ENCODE measurements around the gene PARP15. TPM values are rescaled to one million over a fixed set of nuclear protein-coding genes. Genes with fewer than 3 reads are reported as not detected.

The PARP15 gene
- 14.4 and 16.1 TPM in 2 replicates for total RNA-seq

DNA sequence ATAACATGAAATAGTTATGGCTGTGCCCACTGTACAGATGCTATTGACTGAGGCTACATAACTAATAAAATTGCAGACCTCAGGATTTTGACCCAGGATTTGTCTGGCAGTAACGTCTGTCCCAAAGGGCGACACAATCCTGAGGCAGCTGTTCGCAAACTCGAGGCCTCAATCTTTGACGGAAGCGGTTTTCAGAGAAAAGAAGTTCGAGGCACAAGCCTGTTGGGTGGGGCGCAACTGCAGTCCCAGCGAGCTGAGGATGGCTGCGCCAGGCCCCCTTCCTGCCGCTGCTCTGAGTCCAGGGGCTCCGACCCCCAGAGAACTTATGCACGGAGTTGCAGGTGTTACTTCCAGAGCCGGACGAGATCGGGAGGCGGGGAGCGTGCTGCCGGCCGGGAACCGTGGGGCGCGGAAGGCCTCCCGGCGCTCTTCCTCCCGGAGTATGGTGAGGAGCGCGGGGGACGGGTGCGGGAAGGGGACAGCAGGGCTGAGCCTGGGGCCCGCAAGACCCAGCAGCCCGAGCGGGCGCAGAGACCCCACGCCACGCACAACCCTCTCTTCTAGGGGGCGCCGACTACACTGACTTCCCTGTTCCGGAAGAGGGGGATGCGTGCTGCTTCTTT is at the start of gene PARP15:
Gene PARP15 (plus strand): TSS at position 242 of the 623 bp plus-strand sequence. CDS start 18 bp downstream, at position 260.
- peaks cover 44% of the 10 kb centered on the region for H3K4me1 Mint-ChIP-seq (ENCODE audit: low read depth)
- H3K36me3 Mint-ChIP-seq (ENCODE audit: low read depth), result peaks cover 48% of the 10 kb centered on the region
- intact Hi-C loops (cut with micrococcal nuclease), result loop anchor here (5.0 kb wide), 1 partner anchor 105 kb away; the partner anchor contains the start of gene PARP14
- no peaks in the 10 kb centered on the region for H3K27me3 Mint-ChIP-seq (ENCODE audit: low read depth)
- H3K27ac Mint-ChIP-seq, result peak within 1 kb of the TSS; percentile 97
- peak; percentile 44 for DNase-seq (ENCODE audit: low spot score)
- H3K4me3 Mint-ChIP-seq (ENCODE audit: low read depth), result peak within 1 kb of the TSS; percentile 95
- H3K9me3 Mint-ChIP-seq, result peaks cover 16% of the 10 kb centered on the region

DNA sequence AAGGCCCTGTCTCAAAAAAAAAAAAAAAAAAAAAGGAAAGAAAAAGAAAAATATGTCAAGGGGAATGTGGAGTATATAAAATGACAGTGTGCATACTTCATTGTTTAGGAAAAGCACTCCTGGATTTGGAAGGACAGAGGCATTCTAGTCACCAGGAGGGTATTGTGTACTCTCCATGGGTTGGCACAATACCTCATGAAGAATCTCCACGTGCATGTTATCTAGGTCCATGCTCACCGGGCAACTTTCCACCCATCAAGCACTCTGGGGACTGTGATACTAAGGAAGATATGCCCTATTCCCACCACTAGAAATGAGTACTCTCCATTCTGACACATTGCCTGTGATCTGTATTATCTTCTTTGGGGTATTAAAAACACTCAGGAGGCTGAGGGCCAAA is 47.3 kb upstream of the PARP15 start:
- Mint-ChIP-seq H3K36me3 (ENCODE audit: low read depth) (peaks cover 60% of the 10 kb centered on the region), H3K9me3 (no peaks in the 10 kb centered on the region), H3K27me3 (ENCODE audit: low read depth) (no peaks in the 10 kb centered on the region), H3K4me1 (ENCODE audit: low read depth) (peaks cover 31% of the 10 kb centered on the region), H3K4me3 (ENCODE audit: low read depth) (no peak overlapping the region), H3K27ac (no peak overlapping the region)
- no peak for DNase-seq (ENCODE audit: low spot score)
- intact Hi-C loops (cut with micrococcal nuclease), result loop anchor here (5.0 to 10.0 kb wide), 2 partner anchors 103 to 135 kb away; no protein-coding TSS in a partner anchor

DNA sequence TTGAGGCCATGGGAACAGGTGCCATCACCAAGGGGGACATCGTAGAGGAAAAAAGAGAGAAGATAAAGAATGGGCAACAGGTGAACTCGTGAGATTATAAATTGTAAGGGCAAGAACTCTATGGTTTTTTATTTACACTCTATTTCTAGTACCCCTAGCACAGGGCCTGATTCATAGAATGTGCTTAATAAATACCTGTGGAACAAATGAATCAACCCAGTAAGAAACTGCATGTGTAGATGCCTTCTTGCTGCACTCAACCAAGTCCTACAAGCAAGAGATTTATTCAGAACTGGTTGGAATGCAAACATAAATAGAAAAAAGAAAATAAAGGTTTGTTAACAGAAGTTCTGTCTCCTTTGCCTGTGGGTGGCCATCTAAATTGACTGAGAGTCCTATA is 44.0 kb upstream of the PARP15 start:
- DNase-seq (ENCODE audit: low spot score), result no peak
- Mint-ChIP-seq H3K9me3 (no peaks in the 10 kb centered on the region), H3K4me3 (ENCODE audit: low read depth) (no peak overlapping the region), H3K4me1 (ENCODE audit: low read depth) (peaks cover 46% of the 10 kb centered on the region), H3K27me3 (ENCODE audit: low read depth) (no peaks in the 10 kb centered on the region), H3K36me3 (ENCODE audit: low read depth) (peaks cover 83% of the 10 kb centered on the region), H3K27ac (peak overlapping the region; percentile 63)
- intact Hi-C loops (cut with micrococcal nuclease), result loop anchor here (5.0 to 10.0 kb wide), 2 partner anchors 106 to 139 kb away; no protein-coding TSS in a partner anchor

DNA sequence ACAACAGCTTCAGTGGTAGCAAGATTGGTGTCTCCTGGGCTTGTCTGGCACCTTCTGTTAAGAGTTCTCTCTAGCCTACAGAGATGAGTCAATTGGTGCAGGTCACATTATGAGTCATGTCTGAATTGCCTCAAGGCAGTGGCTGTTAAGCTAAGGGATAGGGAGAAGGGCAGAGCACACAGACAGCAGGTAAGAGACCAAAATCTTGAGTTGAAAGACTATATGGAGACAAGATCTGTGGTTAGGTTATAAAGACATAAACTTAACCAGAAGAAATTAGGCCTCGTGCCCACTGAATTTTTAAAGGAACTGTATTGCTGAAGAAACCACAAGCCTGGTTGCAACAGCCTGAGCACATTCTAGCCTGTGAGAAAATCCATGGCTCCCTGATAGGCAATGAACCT is 43.5 kb upstream of the PARP15 start:
- H3K27me3 Mint-ChIP-seq (ENCODE audit: low read depth), result no peaks in the 10 kb centered on the region
- peaks cover 84% of the 10 kb centered on the region for H3K36me3 Mint-ChIP-seq (ENCODE audit: low read depth)
- H3K4me3 Mint-ChIP-seq (ENCODE audit: low read depth), result no peak overlapping the region
- intact Hi-C loops (cut with micrococcal nuclease), result loop anchor here (1.0 to 10.0 kb wide), 7 partner anchors 20 to 988 kb away; partner anchors contain the start of gene KPNA1
- DNase-seq (ENCODE audit: low spot score), result peak; percentile 44
- H3K27ac Mint-ChIP-seq, result peak overlapping the region; percentile 54
- H3K4me1 Mint-ChIP-seq (ENCODE audit: low read depth), result peaks cover 46% of the 10 kb centered on the region
- no peaks in the 10 kb centered on the region for H3K9me3 Mint-ChIP-seq

DNA sequence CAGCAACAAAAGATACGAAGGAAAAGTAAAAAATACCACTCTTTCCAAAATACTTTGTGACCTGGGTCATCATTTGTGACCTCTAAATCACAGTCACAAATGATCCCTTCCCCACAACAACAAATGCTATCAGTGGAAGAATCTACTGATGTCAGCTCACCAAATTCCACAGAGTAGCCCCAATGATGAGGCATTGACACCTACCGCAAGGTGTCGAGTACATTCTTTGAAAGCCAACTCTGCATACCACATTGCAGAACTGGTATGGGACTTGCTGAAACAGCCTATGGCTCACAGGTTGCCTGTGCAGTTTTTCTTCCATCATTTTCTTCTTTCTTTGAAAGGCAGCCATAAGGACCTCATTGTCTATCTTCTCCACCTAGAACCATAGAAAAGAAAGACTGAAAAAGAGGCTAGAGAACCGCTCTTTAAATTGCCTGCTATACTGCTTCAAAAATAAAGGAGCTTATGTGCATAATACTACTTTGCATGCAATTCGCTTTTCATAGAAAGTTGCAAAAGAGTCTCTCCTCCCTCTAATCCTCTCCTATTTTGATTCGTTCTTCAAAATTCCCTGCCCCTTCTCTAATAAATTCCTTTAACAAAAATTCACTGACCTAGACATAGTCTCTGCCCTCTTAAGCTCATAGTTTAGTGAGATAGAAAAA is 41.4 kb upstream of the PARP15 start:
- Mint-ChIP-seq H3K27me3 (ENCODE audit: low read depth) (no peaks in the 10 kb centered on the region), H3K4me3 (ENCODE audit: low read depth) (no peak overlapping the region), H3K36me3 (ENCODE audit: low read depth) (peaks cover 90% of the 10 kb centered on the region), H3K9me3 (no peaks in the 10 kb centered on the region), H3K27ac (no peak overlapping the region), H3K4me1 (ENCODE audit: low read depth) (peaks cover 49% of the 10 kb centered on the region)
- intact Hi-C loops (cut with micrococcal nuclease), result loop anchor here (10.0 kb wide), 1 partner anchor 141 kb away; no protein-coding TSS in a partner anchor
- DNase-seq (ENCODE audit: low spot score), result no peak

DNA sequence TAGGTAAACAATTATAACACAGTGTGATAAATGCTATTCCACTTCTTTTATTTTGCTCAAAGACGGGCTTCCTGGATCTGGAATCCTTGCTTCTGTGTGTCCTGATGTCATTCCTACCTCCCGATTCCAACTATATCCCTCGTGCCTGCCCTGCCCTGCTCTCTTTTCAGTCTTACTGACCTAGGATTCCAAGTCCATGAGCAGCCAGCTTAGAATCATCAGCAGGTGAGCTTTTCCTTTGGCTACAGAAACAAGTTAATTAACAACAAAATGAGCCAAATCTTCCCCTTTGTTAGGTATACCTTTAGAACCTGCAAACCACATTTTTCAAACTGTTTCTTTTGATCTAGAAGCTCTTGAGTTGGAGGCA is 40.8 kb upstream of the PARP15 start:
- Mint-ChIP-seq H3K27ac (no peak overlapping the region), H3K27me3 (ENCODE audit: low read depth) (no peaks in the 10 kb centered on the region), H3K36me3 (ENCODE audit: low read depth) (peaks cover 89% of the 10 kb centered on the region), H3K9me3 (no peaks in the 10 kb centered on the region), H3K4me3 (ENCODE audit: low read depth) (no peak overlapping the region), H3K4me1 (ENCODE audit: low read depth) (peaks cover 49% of the 10 kb centered on the region)
- no peak for DNase-seq (ENCODE audit: low spot score)
- intact Hi-C loops (cut with micrococcal nuclease), result loop anchor here (10.0 kb wide), 1 partner anchor 142 kb away; no protein-coding TSS in a partner anchor

DNA sequence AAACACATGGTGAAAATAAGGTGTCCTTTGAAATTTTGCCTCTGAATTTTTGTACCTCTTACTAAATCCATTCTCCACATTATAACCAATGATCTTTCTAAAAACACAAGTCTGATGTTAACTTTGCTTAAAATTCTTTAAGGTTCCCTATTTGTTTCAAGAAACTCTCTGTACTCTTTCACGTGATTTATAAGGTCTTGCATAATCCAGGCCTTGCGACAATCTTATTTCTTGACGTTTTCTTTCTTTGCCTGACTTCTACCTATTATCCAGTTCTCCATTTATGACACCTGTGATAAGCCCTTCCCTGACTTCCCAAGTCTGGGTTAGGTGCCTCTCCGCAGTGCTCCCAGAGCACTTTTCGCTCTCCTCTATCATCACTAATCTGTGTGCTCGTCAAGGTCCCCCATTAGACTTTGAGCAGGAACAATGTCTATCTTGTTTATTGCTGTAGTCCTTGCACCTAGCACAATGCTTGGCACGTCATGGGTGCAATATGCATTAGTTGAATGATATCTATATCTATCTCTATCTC is 38.4 kb upstream of the PARP15 start:
- intact Hi-C loops (cut with micrococcal nuclease), result loop anchor here (10.0 kb wide), 1 partner anchor 144 kb away; no protein-coding TSS in a partner anchor
- H3K36me3 Mint-ChIP-seq (ENCODE audit: low read depth), result peaks cover 80% of the 10 kb centered on the region
- no peak overlapping the region for H3K4me3 Mint-ChIP-seq (ENCODE audit: low read depth)
- peaks cover 27% of the 10 kb centered on the region for H3K4me1 Mint-ChIP-seq (ENCODE audit: low read depth)
- no peak overlapping the region for H3K27ac Mint-ChIP-seq
- no peak for DNase-seq (ENCODE audit: low spot score)
- H3K9me3 Mint-ChIP-seq, result no peaks in the 10 kb centered on the region
- no peaks in the 10 kb centered on the region for H3K27me3 Mint-ChIP-seq (ENCODE audit: low read depth)

DNA sequence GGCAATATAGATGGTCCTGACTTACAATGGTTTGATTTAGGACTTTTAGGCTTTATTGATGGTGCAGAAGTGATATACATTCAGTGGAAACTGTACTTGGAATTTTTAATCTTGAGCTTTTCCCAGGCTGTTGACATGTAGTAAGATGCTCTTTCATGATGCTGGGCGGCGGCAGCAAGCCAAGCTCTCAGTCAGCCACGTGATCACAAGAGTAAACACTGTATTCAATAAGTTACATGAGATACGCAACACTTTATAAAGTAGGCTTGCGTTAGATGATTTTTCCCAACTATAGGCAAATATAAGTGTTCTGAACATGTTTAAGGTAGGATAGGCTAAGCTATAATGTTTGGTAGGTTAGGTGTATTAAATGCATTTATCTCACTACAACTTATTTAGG is 31.3 kb upstream of the PARP15 start:
- H3K36me3 Mint-ChIP-seq (ENCODE audit: low read depth), result peaks cover 78% of the 10 kb centered on the region
- no peak for DNase-seq (ENCODE audit: low spot score)
- no peaks in the 10 kb centered on the region for H3K27me3 Mint-ChIP-seq (ENCODE audit: low read depth)

DNA sequence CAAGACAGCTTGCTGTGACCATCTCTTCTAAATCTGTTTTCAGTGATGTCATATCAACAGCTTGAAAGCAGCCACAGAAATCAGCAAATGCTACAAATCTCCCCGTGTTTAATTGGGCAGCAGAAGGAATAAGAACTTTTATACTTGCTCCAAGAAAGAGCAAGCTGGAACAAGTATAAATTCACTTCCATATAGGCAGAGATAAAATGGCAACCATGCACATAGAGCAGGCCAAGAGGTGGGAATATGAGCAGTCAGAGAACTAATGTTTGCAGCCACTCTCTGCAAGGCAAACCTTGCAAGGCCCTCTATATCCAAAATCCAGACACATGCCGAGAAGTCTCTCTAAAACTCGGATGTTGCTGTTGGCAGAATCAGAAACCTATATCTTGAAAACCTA is 29.4 kb upstream of the PARP15 start:
- H3K9me3 Mint-ChIP-seq, result no peaks in the 10 kb centered on the region
- intact Hi-C loops (cut with micrococcal nuclease), result no loop called here
- no peak for DNase-seq (ENCODE audit: low spot score)
- H3K27me3 Mint-ChIP-seq (ENCODE audit: low read depth), result no peaks in the 10 kb centered on the region
- H3K36me3 Mint-ChIP-seq (ENCODE audit: low read depth), result peaks cover 92% of the 10 kb centered on the region
- H3K4me3 Mint-ChIP-seq (ENCODE audit: low read depth), result no peak overlapping the region
- H3K27ac Mint-ChIP-seq, result no peak overlapping the region
- peaks cover 2% of the 10 kb centered on the region for H3K4me1 Mint-ChIP-seq (ENCODE audit: low read depth)

More for the DNA sequence above, 31.3 kb upstream of the PARP15 start:
- intact Hi-C loops (cut with micrococcal nuclease), result no loop called here
- Mint-ChIP-seq H3K9me3 (no peaks in the 10 kb centered on the region), H3K4me1 (ENCODE audit: low read depth) (peaks cover 1% of the 10 kb centered on the region), H3K27ac (no peak overlapping the region), H3K4me3 (ENCODE audit: low read depth) (no peak overlapping the region)

DNA sequence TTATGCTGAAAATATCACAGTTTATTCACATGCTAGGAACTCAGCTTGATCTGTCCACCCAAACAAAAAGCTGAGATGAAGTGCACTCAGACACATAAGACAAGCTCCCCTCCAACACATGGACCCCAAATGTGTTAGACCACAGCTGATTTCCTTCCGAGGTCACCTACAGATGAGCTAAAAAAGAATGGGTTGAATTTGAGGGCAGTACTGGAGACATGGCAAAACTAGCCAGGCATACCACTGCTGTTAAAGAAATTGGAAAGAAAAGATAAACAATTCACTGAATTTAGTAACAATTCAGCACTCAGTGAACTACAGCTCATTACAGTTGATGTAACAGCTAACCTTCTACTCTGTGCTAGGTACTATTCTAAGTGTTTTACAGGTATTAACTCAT is 28.8 kb upstream of the PARP15 start:
- H3K4me3 Mint-ChIP-seq (ENCODE audit: low read depth), result no peak overlapping the region
- H3K36me3 Mint-ChIP-seq (ENCODE audit: low read depth), result peaks cover 92% of the 10 kb centered on the region
- no peaks in the 10 kb centered on the region for H3K27me3 Mint-ChIP-seq (ENCODE audit: low read depth)
- no peak overlapping the region for H3K27ac Mint-ChIP-seq
- intact Hi-C loops (cut with micrococcal nuclease), result no loop called here
- no peak for DNase-seq (ENCODE audit: low spot score)
- peaks cover 5% of the 10 kb centered on the region for H3K4me1 Mint-ChIP-seq (ENCODE audit: low read depth)
- H3K9me3 Mint-ChIP-seq, result no peaks in the 10 kb centered on the region

DNA sequence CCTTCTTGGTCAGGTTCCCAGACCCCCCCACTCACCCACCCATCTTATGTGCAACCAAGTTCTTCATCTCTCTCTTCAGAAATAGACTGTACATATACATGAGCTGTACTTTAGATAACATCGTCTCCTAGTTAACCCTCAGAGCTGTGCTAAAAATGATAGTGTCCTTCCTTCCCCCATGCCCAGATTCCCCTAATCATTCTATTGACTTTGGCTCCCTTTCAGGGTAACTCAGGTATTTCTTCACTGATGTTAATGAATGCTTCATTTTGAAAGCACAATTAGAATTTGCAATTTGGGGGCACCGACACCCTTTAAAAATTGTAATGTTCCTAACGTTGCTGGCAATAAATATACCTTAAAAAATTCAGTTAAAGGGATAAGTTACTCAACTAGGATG is 24.3 kb upstream of the PARP15 start:
- no peak for DNase-seq (ENCODE audit: low spot score)
- no peak overlapping the region for H3K4me3 Mint-ChIP-seq (ENCODE audit: low read depth)
- intact Hi-C loops (cut with micrococcal nuclease), result no loop called here

DNA sequence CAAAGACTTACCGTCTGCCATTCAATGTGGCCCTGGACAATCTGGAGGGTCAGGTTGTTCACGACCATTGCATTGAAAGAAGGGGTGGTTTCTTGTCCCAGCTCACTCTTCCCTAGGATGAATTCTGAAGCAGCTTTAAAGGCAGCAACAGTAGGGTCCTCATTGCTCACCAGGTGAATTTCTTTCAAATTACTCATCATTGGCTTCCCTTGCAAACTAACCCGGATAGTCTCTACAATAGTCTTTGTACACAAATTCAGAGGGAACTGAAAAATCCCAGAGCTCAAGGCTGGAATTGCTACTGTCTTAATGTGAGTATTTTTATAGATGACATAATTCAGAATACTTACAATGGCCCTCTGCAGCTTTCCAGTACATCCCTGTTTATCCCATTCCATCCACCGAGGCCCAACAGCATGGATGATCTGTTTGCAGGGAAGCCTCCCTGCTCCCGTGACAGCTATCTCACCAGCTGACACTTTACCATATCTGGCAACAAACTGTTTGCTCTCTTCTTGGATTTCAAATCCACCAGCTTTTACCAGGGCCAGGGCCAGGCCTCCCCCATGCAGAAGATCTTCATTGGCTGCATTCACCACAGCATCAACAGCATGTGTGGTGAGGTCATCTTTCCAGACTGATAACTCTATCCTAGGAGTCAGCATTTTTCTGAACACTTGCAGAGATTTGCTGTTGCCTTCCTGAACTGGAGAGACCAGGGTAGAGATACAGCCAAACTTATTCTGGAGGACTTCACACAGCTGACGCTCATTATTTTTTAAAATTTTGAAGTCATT is 22.0 kb upstream of the PARP15 start:
- Mint-ChIP-seq H3K27me3 (ENCODE audit: low read depth) (no peaks in the 10 kb centered on the region), H3K9me3 (no peaks in the 10 kb centered on the region), H3K4me1 (ENCODE audit: low read depth) (peaks cover 15% of the 10 kb centered on the region), H3K36me3 (ENCODE audit: low read depth) (peaks cover 85% of the 10 kb centered on the region), H3K4me3 (ENCODE audit: low read depth) (no peak overlapping the region), H3K27ac (no peak overlapping the region)
- intact Hi-C loops (cut with micrococcal nuclease), result no loop called here
- no peak for DNase-seq (ENCODE audit: low spot score)

More for the DNA sequence above, 24.3 kb upstream of the PARP15 start:
- Mint-ChIP-seq H3K27me3 (ENCODE audit: low read depth) (no peaks in the 10 kb centered on the region), H3K4me1 (ENCODE audit: low read depth) (peaks cover 11% of the 10 kb centered on the region), H3K9me3 (no peaks in the 10 kb centered on the region), H3K27ac (no peak overlapping the region), H3K36me3 (ENCODE audit: low read depth) (peaks cover 93% of the 10 kb centered on the region)

Measured in activated T-helper 2 cell treated with anti-CD3 and anti-CD28 coated beads, Interferon-gamma antibody, Interleukin-2, Interleukin-4, amounts not matched to agents 10 μg/mL and 5 μg/mL and 100 μg/mL, durations not matched to agents 14 hours and 24 hours and 36 hours (primary cell).